NT2/D1 (cell line): Measurements from ENCODE around the gene CNPY2.

Experiments
- DNase-seq: peaks from one replicate; pipeline ENCODE4 v3.0.0-alpha.2; 2011; ENCODE audit warnings: low read depth, low spot score
- H3K27me3 ChIP-seq: 2 replicates; pipeline ENCODE4 v1.6.0; 2011; ENCODE audit warnings: mild to moderate bottlenecking; ENCODE audit not compliant: insufficient read length, insufficient read depth
- H3K36me3 ChIP-seq: 2 replicates; pipeline ENCODE4 v1.6.1; 2011; ENCODE audit warnings: mild to moderate bottlenecking, low read length, mixed read lengths; ENCODE audit not compliant: insufficient read depth, insufficient read length
- H3K4me1 ChIP-seq: 2 replicates; pipeline ENCODE4 v1.5.1; 2011; ENCODE audit not compliant: insufficient read depth, insufficient read length
- H3K4me3 ChIP-seq: 2 replicates; pipeline ENCODE4 v1.5.1; 2011; ENCODE audit warnings: low read depth; ENCODE audit not compliant: insufficient read length
- H3K9ac ChIP-seq: 2 replicates; pipeline ENCODE4 v1.6.0; 2011; ENCODE audit warnings: low read depth; ENCODE audit not compliant: insufficient read length
- H3K9me3 ChIP-seq: 2 replicates; pipeline ENCODE4 v1.5.1; 2011; ENCODE audit warnings: mild to moderate bottlenecking, low read length; ENCODE audit not compliant: insufficient read depth
- SUZ12 ChIP-seq: IDR thresholded peaks from 2 replicates; pipeline ENCODE4 v1.6.1; 2011; ENCODE audit not compliant: insufficient read length, insufficient read depth; ENCODE audit errors: extremely low read depth
- YY1 ChIP-seq: IDR thresholded peaks from 2 replicates; pipeline ENCODE4 v1.6.1; 2011; ENCODE audit not compliant: insufficient read length, insufficient read depth
- ZNF274 ChIP-seq: IDR thresholded peaks from 2 replicates; pipeline ENCODE4 v1.6.1; 2011; ENCODE audit warnings: mild to moderate bottlenecking, low read depth, low read length

The CNPY2 gene

GRCh38 chr12:56299853-56300643 is 15.7 kb downstream of the CNPY2 start, which contains the start of gene CS:
Gene CS (minus strand): TSS chr12:56300330. CDS start chr12:56300201, 129 bp downstream.
- Histone ChIP-seq H3K4me1 (peaks cover 2% of the 10 kb centered on the region), H3K36me3 (peaks cover 68% of the 10 kb centered on the region), H3K27me3 (no peaks in the 10 kb centered on the region), H3K9me3 (no peaks in the 10 kb centered on the region), H3K4me3 (peak within 1 kb of the TSS; percentile 86), H3K9ac (peak within 1 kb of the TSS; percentile 89)
- DNase-seq: peak; percentile 99
- no peak for TF ChIP-seq YY1
- TF ChIP-seq ZNF274: no peak
- TF ChIP-seq SUZ12: no peak

- H3K9me3 ChIP-seq: no peaks in the 10 kb centered on the region
- no peaks in the 10 kb centered on the region for H3K27me3 ChIP-seq
- H3K36me3 ChIP-seq: peaks cover 69% of the 10 kb centered on the region
- H3K9ac ChIP-seq: peak overlapping the region; percentile 89
- TF ChIP-seq ZNF274 (no peak), YY1 (no peak), SUZ12 (no peak)
- H3K4me3 ChIP-seq: peak overlapping the region; percentile 86
- H3K4me1 ChIP-seq: peaks cover 2% of the 10 kb centered on the region
- no peak for DNase-seq
Measured at GRCh38 chr12:56299308-56299852, 16.4 kb downstream of the CNPY2 start.

GRCh38 chr12:56298828-56299227 is 17.0 kb downstream of the CNPY2 start:
- Histone ChIP-seq H3K36me3 (peaks cover 69% of the 10 kb centered on the region), H3K9me3 (no peaks in the 10 kb centered on the region), H3K27me3 (no peaks in the 10 kb centered on the region), H3K4me1 (peaks cover 2% of the 10 kb centered on the region), H3K4me3 (peak overlapping the region; percentile 86), H3K9ac (peak overlapping the region; percentile 89)
- TF ChIP-seq YY1: no peak
- TF ChIP-seq ZNF274: no peak
- TF ChIP-seq SUZ12: no peak
- no peak for DNase-seq

GRCh38 chr12:56297400-56297799 is 18.4 kb downstream of the CNPY2 start:
- H3K4me1 ChIP-seq: peaks cover 2% of the 10 kb centered on the region
- no peak overlapping the region for H3K9ac ChIP-seq

GRCh38 chr12:56296295-56296694 is 19.5 kb downstream of the CNPY2 start:
- Histone ChIP-seq H3K4me3 (no peak overlapping the region), H3K9ac (no peak overlapping the region), H3K36me3 (peaks cover 62% of the 10 kb centered on the region), H3K27me3 (no peaks in the 10 kb centered on the region), H3K4me1 (peaks cover 2% of the 10 kb centered on the region), H3K9me3 (no peaks in the 10 kb centered on the region)
- no peak for DNase-seq
- no peak for TF ChIP-seq YY1
- no peak for TF ChIP-seq SUZ12
- no peak for TF ChIP-seq ZNF274

More at GRCh38 chr12:56297400-56297799, 18.4 kb downstream of the CNPY2 start:
- Histone ChIP-seq H3K9me3 (no peaks in the 10 kb centered on the region), H3K27me3 (no peaks in the 10 kb centered on the region), H3K36me3 (peaks cover 67% of the 10 kb centered on the region), H3K4me3 (no peak overlapping the region)
- DNase-seq: no peak
- TF ChIP-seq YY1: no peak

GRCh38 chr12:56293795-56294194 is 22.0 kb downstream of the CNPY2 start:
- no peaks in the 10 kb centered on the region for H3K27me3 ChIP-seq
- H3K4me1 ChIP-seq: no peaks in the 10 kb centered on the region
- no peak overlapping the region for H3K4me3 ChIP-seq
- DNase-seq: no peak
- TF ChIP-seq SUZ12 (no peak), ZNF274 (no peak), YY1 (no peak)
- no peak overlapping the region for H3K9ac ChIP-seq
- peaks cover 77% of the 10 kb centered on the region for H3K36me3 ChIP-seq
- no peaks in the 10 kb centered on the region for H3K9me3 ChIP-seq

GRCh38 chr12:56288705-56289387 is 26.9 kb downstream of the CNPY2 start:
- H3K9me3 ChIP-seq: no peaks in the 10 kb centered on the region
- H3K4me3 ChIP-seq: no peak overlapping the region
- no peak overlapping the region for H3K9ac ChIP-seq
- peaks cover 75% of the 10 kb centered on the region for H3K36me3 ChIP-seq
- TF ChIP-seq YY1 (no peak), ZNF274 (no peak), SUZ12 (no peak)
- no peaks in the 10 kb centered on the region for H3K27me3 ChIP-seq
- DNase-seq: no peak
- no peaks in the 10 kb centered on the region for H3K4me1 ChIP-seq
